Subcutaneous abdominal adipose tissue (tissue), 5 donors: ENCODE data around the gene E2F1.
"Not testable (repeated sequence)": the region's sequence is repeated elsewhere in the genome, so short reads cannot be mapped to it uniquely, and the experiment has no call there.

Source experiments
- H3K27ac ChIP-seq: one replicate; pipeline ENCODE4 v1.7.0; 2013; ENCODE audit warnings: low read depth, mild to moderate bottlenecking, inconsistent platforms, low read length, moderate library complexity
- H3K27me3 ChIP-seq, 5 donors: one replicate each; pipeline ENCODE4 v1.7.0; 2013; ENCODE audit warnings: low read length in 5 of 5, inconsistent platforms in 1 of 5; ENCODE audit not compliant: control insufficient read depth in 5 of 5, insufficient read depth in 4 of 5
- H3K36me3 ChIP-seq, 5 donors: one replicate each; pipeline ENCODE4 v1.7.0; 2013; ENCODE audit warnings: low read length in 5 of 5; ENCODE audit not compliant: control insufficient read depth in 5 of 5, insufficient read depth in 5 of 5
- H3K4me1 ChIP-seq, 5 donors: one replicate each; pipeline ENCODE4 v1.7.0; 2013; ENCODE audit warnings: low read length in 5 of 5, mild to moderate bottlenecking in 3 of 5, moderate library complexity in 1 of 5; ENCODE audit not compliant: control insufficient read depth in 5 of 5, insufficient read depth in 5 of 5
- H3K4me3 ChIP-seq, 5 donors: one replicate each; pipeline ENCODE4 v1.7.0; 2013; ENCODE audit warnings: low read length in 5 of 5, low read depth in 1 of 5
- H3K9ac ChIP-seq, 5 donors: one replicate each; pipeline ENCODE4 v1.7.0; 2013; ENCODE audit warnings: low read length in 5 of 5, mild to moderate bottlenecking in 4 of 5, moderate library complexity in 3 of 5
- H3K9me3 ChIP-seq, 5 donors: one replicate each; pipeline ENCODE4 v1.7.0; 2013; ENCODE audit warnings: low read length in 5 of 5; ENCODE audit not compliant: control insufficient read depth in 5 of 5
- donor health status: healthy.
- donor health status: healthy.
- donor health status: healthy.
- donor health status: healthy.
- donor health status: healthy.

The E2F1 gene

DNA sequence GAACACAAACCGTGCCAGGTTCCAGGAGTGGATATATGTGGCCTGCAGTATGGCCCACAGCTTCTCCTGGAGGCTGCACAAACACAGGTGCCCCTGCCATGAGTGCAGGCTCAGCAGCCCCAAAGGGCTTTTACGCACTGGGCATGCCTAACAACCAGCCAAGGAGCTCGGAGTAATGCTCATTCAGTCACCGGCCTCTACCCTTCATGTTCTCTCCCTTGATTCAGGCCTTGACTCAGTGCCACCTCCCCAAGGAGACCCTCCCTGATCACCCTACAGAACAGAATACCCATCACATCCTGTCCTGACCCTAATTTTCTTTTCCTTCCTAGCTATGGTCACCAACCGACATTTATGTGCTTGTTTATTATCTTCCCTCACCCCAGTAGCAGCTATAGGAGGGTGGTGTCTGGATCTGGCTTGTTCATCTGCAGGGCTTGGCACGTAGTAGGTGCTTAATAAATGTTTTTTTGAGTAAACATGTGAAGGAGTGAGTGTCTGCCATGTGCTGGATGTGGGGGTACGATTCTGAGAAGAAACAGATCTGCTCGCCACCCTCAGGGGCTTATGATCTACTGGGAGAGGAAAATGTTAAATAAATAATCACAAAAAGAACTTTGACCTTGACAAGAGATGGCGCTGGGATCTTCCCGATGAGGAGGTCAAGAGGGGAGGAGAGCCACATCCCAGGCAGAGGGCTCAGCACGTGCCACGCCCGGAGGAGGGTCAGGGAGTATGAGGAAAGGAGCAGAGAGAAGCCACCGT is 24.7 kb upstream of the E2F1 start:
- Histone ChIP-seq H3K27ac (no peak overlapping the region), H3K4me3 (no peak overlapping the region), H3K4me1 (no peaks in the 10 kb centered on the region), H3K36me3 (peaks cover 0 to 62% (median 51%) of the 10 kb centered on the region in 5 donors), H3K27me3 (no peaks in the 10 kb centered on the region), H3K9me3 (no peaks in the 10 kb centered on the region), H3K9ac (no peak overlapping the region)

DNA sequence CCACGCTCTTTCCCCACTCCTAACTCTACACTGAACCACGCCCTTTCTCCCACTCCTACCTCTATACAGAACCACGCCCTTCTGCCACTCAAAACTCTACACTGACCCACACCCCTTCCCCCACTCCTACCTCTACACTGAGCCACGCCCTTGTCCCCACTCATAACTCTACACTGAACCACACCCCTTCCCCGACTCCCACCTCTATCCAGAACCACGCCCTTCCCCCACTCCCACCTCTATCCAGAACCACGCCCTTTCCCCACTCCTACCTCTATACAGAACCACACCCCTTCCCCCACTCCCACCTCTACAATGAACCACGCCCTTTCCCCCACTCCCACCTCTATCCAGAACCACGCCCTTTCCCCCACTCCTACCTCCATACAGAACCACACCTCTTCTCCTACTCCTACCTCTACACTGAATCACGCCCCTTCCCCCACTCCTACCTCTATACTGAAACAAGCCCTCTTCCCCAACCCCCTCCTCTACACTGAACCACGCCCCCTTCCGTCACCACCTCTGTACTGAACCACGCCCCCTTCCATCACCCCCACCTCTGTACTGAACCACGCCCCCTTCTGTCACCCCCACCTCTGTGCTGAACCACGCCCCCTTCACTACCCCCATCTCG is 23.8 kb upstream of the E2F1 start:
- H3K9me3 ChIP-seq: no peaks in the 10 kb centered on the region
- no peaks in the 10 kb centered on the region for H3K27me3 ChIP-seq
- H3K4me1 ChIP-seq: no peaks in the 10 kb centered on the region
- H3K9ac ChIP-seq: peak overlapping the region in 1 of 5 donors; percentile 20
- H3K4me3 ChIP-seq: no peak overlapping the region
- no peak overlapping the region for H3K27ac ChIP-seq
- H3K36me3 ChIP-seq: peaks cover 0 to 61% (median 51%) of the 10 kb centered on the region in 5 donors

DNA sequence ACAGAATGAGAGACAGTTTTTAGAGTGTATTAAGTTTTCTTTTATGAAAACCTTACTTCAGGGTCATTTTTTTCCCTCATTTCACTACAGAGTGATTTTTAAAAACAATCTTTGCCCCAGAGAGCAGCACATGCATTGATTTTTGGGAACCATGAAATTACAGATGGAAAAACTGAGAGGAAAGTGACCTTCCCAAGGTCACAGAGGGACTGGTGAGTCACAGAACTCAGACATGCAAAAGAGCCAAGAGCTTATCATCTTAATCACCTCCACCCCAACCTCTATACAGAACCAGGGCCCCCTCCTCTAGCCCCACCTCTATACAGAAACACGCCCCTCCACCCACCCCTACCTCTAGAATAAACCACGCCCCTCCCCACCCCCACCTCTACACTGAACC is 23.2 kb upstream of the E2F1 start:
- Histone ChIP-seq H3K27ac (no peak overlapping the region), H3K9ac (no peak overlapping the region), H3K27me3 (no peaks in the 10 kb centered on the region), H3K9me3 (no peaks in the 10 kb centered on the region), H3K4me1 (no peaks in the 10 kb centered on the region), H3K4me3 (no peak overlapping the region), H3K36me3 (peaks cover 0 to 58% (median 46%) of the 10 kb centered on the region in 5 donors)

DNA sequence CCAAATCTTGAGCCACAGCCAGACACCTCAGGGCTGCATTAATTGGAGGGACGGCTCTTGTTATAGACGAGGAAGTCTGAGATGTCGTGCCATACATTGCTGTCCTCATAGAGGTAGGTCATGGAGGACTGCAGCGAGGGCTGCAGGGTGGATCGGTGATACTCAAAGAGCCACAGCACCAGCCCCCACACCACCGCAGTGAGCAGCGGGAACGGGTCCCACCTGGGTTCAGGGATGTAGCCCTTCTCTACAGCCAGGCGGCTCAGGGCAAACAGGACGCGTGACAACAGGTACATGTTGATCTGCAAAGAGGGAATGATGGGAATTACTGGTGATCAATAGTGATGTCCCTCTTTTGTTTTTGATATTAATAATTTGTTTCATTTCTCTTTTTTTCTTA is 21.5 kb upstream of the E2F1 start:
- no peak overlapping the region for H3K27ac ChIP-seq
- H3K36me3 ChIP-seq: peaks cover 0 to 51% (median 30%) of the 10 kb centered on the region in 5 donors
- no peaks in the 10 kb centered on the region for H3K9me3 ChIP-seq
- no peak overlapping the region for H3K9ac ChIP-seq
- H3K4me3 ChIP-seq: no peak overlapping the region
- no peaks in the 10 kb centered on the region for H3K27me3 ChIP-seq
- H3K4me1 ChIP-seq: no peaks in the 10 kb centered on the region

DNA sequence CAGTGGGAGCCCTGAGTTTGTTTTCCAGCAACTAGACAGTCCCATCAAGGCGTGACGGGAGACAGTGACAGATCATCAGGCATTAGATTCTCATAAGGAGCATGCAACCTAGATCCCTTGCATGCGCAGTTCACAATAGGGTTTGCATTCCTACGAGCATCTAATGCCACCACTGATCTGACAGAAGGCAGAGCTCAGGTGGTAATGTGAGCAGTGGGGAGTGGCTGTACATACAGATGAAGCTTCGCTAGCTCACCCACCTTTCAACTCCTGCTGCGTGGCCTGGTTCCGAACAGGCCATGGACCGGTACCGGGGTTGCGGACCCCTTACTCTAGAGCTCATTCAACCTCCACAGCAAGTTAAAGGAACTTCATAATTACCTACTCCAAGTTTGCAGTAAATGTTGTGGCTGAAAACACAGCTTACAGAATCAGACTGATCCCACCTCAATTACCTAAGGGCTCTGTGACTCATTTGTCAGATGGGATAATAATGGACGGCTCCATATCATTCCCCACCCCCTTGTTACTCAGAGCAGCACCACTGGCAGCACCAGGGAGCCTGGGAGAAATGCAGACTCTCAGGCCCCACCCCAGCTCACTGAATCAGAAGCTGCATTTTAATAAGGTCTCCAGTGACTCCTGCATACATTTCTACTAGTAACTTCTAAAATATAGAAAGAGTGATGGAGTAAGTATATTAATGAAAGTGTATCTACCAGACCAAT is 18.2 kb upstream of the E2F1 start:
- no peaks in the 10 kb centered on the region for H3K9me3 ChIP-seq
- no peak overlapping the region for H3K9ac ChIP-seq
- no peak overlapping the region for H3K4me3 ChIP-seq
- H3K27me3 ChIP-seq: no peaks in the 10 kb centered on the region
- no peaks in the 10 kb centered on the region for H3K4me1 ChIP-seq
- H3K27ac ChIP-seq: no peak overlapping the region
- peaks cover 0 to 30% (median 12%) of the 10 kb centered on the region in 5 donors for H3K36me3 ChIP-seq

DNA sequence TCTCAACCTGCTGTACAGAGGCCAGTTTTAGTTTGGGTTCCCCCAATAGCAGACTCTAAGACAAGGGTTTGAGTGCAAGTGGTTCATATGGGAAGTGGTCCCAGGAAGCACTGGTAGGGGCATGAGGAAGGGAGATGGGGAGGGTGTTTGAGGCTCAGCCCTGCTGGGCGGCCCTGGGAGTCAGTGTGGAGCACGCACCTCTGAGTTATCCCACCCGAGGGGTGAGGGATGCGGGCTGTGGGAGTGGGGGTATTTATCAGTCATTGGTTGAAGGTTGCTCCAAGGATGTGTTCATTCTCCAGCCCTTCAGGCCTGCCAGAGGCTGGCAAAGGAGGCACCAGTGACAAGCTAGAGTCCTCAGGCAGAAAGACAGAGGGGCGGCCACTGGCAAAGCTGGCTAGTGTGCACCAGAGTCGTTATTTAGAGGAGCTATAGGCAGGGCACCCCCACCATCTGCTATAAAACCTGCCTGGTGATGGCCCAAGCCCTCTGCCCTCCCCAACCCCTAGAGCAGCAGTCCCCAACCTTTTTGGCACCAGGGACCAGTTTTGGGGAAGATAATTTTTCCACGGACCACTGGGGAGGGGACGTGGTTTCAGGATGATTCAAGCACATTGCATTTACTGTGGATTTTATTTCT is 17.4 kb upstream of the E2F1 start:
- Histone ChIP-seq H3K27me3 (no peaks in the 10 kb centered on the region), H3K4me1 (no peaks in the 10 kb centered on the region), H3K9ac (no peak overlapping the region), H3K4me3 (no peak overlapping the region), H3K36me3 (peaks cover 0 to 30% (median 12%) of the 10 kb centered on the region in 5 donors), H3K27ac (no peak overlapping the region), H3K9me3 (no peaks in the 10 kb centered on the region)

DNA sequence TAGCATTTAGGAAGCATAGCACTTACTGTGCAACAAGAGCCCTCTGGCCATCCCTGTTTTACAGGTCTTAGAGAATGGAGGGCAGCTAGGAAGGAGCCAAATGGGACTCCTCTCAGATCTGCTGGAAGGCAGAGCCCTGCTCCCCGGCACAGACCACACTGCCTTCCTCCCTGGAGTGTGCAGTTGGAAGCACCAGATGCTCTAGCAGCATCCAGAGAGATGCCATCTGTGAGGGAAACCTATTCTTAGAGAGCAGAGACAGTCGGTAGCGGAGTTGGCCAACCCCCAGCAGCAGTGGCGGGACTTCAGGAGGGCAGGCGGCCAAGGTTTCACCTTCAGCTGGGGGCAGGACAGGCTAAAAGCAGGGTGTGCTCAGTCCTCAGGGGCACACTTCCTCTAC is 16.7 kb upstream of the E2F1 start:
- no peak overlapping the region for H3K27ac ChIP-seq
- no peaks in the 10 kb centered on the region for H3K9me3 ChIP-seq
- no peak overlapping the region for H3K9ac ChIP-seq
- no peaks in the 10 kb centered on the region for H3K4me1 ChIP-seq
- no peak overlapping the region for H3K4me3 ChIP-seq
- H3K36me3 ChIP-seq: peaks cover 0 to 30% (median 12%) of the 10 kb centered on the region in 5 donors
- H3K27me3 ChIP-seq: no peaks in the 10 kb centered on the region

DNA sequence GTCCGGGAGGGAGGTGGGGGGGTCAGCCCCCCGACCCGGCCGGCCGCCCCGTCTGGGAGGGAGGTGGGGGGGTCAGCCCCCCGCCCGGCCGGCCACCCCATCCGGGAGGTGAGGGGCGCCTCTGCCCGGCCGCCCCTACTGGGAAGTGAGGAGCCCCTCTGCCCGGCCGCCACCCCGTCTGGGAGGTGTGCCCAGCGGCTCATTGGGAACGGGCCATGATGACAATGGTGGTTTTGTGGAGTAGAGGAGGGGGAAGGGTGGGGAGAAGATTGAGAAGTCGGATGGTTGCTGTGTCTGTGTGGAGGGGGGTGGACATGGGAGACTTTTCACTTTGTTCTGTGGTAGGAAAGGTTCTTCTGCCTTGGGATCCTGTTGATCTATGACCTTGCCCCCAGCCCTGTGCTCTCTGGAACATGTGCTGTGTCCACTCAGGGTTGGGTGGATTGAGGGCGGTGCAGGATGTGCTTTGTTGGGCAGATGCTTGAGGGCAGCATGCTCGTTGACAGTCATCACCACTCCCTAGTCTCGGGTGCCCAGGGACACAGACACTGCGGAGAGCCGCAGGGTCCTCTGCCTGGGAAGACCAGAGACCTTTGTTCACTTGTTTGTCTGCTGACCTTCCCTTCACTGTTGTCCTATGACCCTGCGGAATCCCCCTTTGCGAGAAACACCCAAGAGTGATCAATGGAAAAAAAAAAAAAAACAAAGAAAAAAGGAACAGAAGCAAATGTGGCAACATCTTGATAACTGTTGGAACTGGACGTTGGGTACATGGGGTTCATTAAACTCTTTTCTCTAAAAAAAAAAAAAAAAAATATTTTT is 15.7 kb upstream of the E2F1 start:
- H3K36me3 ChIP-seq: peaks cover 0 to 20% (median 3%) of the 10 kb centered on the region in 5 donors
- H3K4me3 ChIP-seq: no peak overlapping the region
- no peaks in the 10 kb centered on the region for H3K27me3 ChIP-seq
- peaks cover 0 to 6% (median 0%) of the 10 kb centered on the region in 5 donors for H3K4me1 ChIP-seq
- H3K9me3 ChIP-seq: no peaks in the 10 kb centered on the region
- no peak overlapping the region for H3K27ac ChIP-seq
- H3K9ac ChIP-seq: no peak overlapping the region

DNA sequence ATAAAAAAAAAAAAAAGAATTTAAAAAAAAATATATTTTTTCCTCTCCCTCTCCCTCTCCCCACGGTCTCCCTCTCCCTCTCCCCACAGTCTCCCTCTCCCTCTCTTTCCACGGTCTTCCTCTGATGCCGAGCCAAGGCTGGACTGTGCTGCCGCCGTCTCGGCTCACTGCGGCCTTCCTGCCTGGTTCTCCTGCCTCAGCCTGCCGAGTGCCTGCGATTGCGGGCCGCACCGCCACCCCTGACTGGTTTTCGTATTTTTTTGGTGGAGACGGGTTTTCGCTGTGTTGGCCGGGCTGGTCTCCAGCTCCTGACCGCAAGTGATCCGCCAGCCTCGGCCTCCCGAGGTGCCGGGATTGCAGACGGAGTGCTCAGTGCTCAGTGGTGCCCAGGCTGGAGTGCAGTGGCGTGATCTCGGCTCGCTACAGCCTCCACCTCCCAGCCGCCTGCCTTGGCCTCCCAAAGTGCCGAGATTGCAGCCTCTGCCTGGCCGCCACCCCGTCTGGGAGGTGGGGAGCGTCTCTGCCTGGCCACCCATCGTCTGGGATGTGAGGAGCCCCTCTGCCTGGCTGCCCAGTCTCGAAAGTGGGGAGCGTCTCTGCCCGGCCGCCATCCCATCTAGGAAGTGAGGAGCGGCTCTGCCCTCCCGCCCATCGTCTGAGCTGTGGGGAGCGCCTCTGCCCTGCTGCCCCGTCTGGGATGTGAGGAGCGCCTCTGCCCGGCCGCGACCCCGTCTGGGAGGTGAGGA is 14.7 kb upstream of the E2F1 start:
- not testable (repeated sequence) for H3K27ac ChIP-seq, H3K4me3 ChIP-seq, H3K9me3 ChIP-seq, H3K9ac ChIP-seq, H3K27me3 ChIP-seq, H3K4me1 ChIP-seq
- peaks cover 0 to 13% (median 0%) of the 10 kb centered on the region in 5 donors for H3K36me3 ChIP-seq
